D721Med (cell line): ENCODE data around the gene PPP1R1C.

Experiments
- DNase-seq: peaks from one replicate; pipeline ENCODE4 v3.0.0; 2011; ENCODE audit warnings: low spot score; ENCODE audit not compliant: insufficient read length
- FAIRE-seq: peaks from 2 replicates; lab custom pipeline; 2011; peaks lifted over from hg19 to GRCh38; lab: Jason Lieb, UNC
- CTCF ChIP-seq: IDR thresholded peaks from 2 replicates; pipeline ENCODE4 v1.5.1; 2012; ENCODE audit warnings: mild to moderate bottlenecking, control low read depth; ENCODE audit not compliant: insufficient read depth; ENCODE audit errors: missing control alignments

The PPP1R1C gene

GRCh38 chr2:182164686-182165085, 179.0 kb downstream of the PPP1R1C start:
- FAIRE-seq (no peak), DNase-seq (no peak)
- no peak for TF ChIP-seq CTCF

- no peak for DNase-seq
- TF ChIP-seq CTCF = no peak
- FAIRE-seq = no peak
These were observed 179.5 kb downstream of the PPP1R1C start for GRCh38 chr2:182165202-182165601.

GRCh38 chr2:182166406-182166805, 180.8 kb downstream of the PPP1R1C start:
- TF ChIP-seq CTCF = no peak
- DNase-seq (no peak), FAIRE-seq (no peak)

GRCh38 chr2:182166841-182167240, 181.2 kb downstream of the PPP1R1C start:
- FAIRE-seq (no peak), DNase-seq (no peak)
- no peak for TF ChIP-seq CTCF
